Umbilical cord (tissue), 2 donors: Measurements from ENCODE around the gene DIDO1. TPM values are rescaled to one million over a fixed set of nuclear protein-coding genes. Genes with fewer than 3 reads are reported as not detected.
A peak's percentile ranks its signal among the peaks of the same experiment; 100 is the strongest.
"Not testable (repeated sequence)": the region's sequence is repeated elsewhere in the genome, so short reads cannot be mapped to it uniquely, and the experiment has no call there.

Experiments
- DNase-seq: peaks from one replicate; pipeline ENCODE4 v3.0.0-alpha.2; 2015; ENCODE audit warnings: low spot score
- total RNA-seq: library from RNA; depleted of rRNA; stranded (reverse); fragments of >200 nt; gene quantifications from one replicate; pipeline ENCODE4 v1.2.3, GENCODE V29; 2014; ENCODE audit warnings: low replicate concordance; ENCODE audit not compliant: insufficient read depth

The DIDO1 gene
- total RNA-seq, 1 donor from 2014 or later: 46.9 TPM

GRCh38 chr20:62856931-62857619, 69.2 kb downstream of the DIDO1 start:
- DNase-seq: no peak

- no peak for DNase-seq
Observed at GRCh38 chr20:62855120-62855519, 71.2 kb downstream of the DIDO1 start.

- no peak for DNase-seq
Observed at GRCh38 chr20:62854121-62854520, 72.2 kb downstream of the DIDO1 start.

- not testable (repeated sequence) for DNase-seq
Observed at GRCh38 chr20:62853304-62853703, 73.0 kb downstream of the DIDO1 start.

- no peak for DNase-seq
Observed at GRCh38 chr20:62852841-62853240, 73.5 kb downstream of the DIDO1 start.

- no peak for DNase-seq
Observed at GRCh38 chr20:62852196-62852595, 74.1 kb downstream of the DIDO1 start.

- no peak for DNase-seq
Observed at GRCh38 chr20:62850333-62850974, 75.9 kb downstream of the DIDO1 start.

- no peak for DNase-seq
Observed at GRCh38 chr20:62849431-62849830, 76.9 kb downstream of the DIDO1 start.

- not testable (repeated sequence) for DNase-seq
Observed at GRCh38 chr20:62848917-62849316, 77.4 kb downstream of the DIDO1 start.

GRCh38 chr20:62846166-62846890, 80.0 kb downstream of the DIDO1 start:
- peak; percentile 67 for DNase-seq

- DNase-seq: peak; percentile 94
Observed at GRCh38 chr20:62845416-62846160, 80.7 kb downstream of the DIDO1 start.

- DNase-seq: no peak
Observed at GRCh38 chr20:62844182-62844581, 82.1 kb downstream of the DIDO1 start.

- DNase-seq: no peak
Observed at GRCh38 chr20:62843656-62844055, 82.6 kb downstream of the DIDO1 start.

- DNase-seq: no peak
Observed at GRCh38 chr20:62841705-62842212, 84.5 kb downstream of the DIDO1 start.

- DNase-seq: no peak
Observed at GRCh38 chr20:62840244-62841197, 85.8 kb downstream of the DIDO1 start.

GRCh38 chr20:62839816-62840215, 86.5 kb downstream of the DIDO1 start:
- no peak for DNase-seq

- DNase-seq: no peak
Observed at GRCh38 chr20:62839261-62839660, 87.0 kb downstream of the DIDO1 start.

GRCh38 chr20:62838128-62838891, 88.0 kb downstream of the DIDO1 start:
- no peak for DNase-seq

- no peak for DNase-seq
Observed at GRCh38 chr20:62837790-62838127, 88.5 kb downstream of the DIDO1 start.

GRCh38 chr20:62836967-62837490, 89.3 kb downstream of the DIDO1 start:
- no peak for DNase-seq
